A673 (cell line): ENCODE data around the gene TINAGL1. TPM values are rescaled to one million over a fixed set of nuclear protein-coding genes. Genes with fewer than 3 reads are reported as not detected.

Source experiments
- BruUV-seq: library from RNA; stranded (reverse); fragments of 400-500 nt; replicated peaks from 2 replicates; lab custom pipeline; 2021; lab: Mats Ljungman, UMichigan
- CTCF ChIA-PET: fragments of 300-600 bp; sonication (Branson Sonifier 250); formaldehyde crosslinking; loops from one replicate; lab custom pipeline; 2022; ENCODE audit warnings: antibody characterized with exemption; lab: Charles Lee
- POLR2A ChIA-PET: fragments of 300-600 bp; sonication (Branson Sonifier 250); formaldehyde crosslinking; loops from one replicate; lab custom pipeline; 2022; ENCODE audit warnings: antibody characterized with exemption; ENCODE audit not compliant: low non-redundant PET; lab: Charles Lee
- DNase-seq: peaks from one replicate; pipeline ENCODE4 v3.0.0-alpha.2; 2015; ENCODE audit warnings: low spot score
- H3K27ac ChIP-seq: fragments of 200-600 bp; sonication (generic); 2 replicates; pipeline ENCODE4 v1.5.1; 2016; ENCODE audit warnings: mixed run types, low read depth, mild to moderate bottlenecking, mixed read lengths, antibody characterized with exemption, low read length; ENCODE audit not compliant: poor library complexity, severe bottlenecking
- H3K27me3 ChIP-seq: fragments of 200-600 bp; sonication (generic); replicated peaks from 2 replicates; pipeline ENCODE4 v1.6.1; 2017; ENCODE audit warnings: mixed run types, low read depth, mild to moderate bottlenecking, mixed read lengths, antibody characterized with exemption, low read length; ENCODE audit not compliant: insufficient read depth, poor library complexity
- H3K36me3 ChIP-seq: fragments of 200-600 bp; sonication (generic); 2 replicates; pipeline ENCODE4 v1.6.1; 2016; ENCODE audit warnings: mixed run types, mild to moderate bottlenecking, mixed read lengths, antibody characterized with exemption, low read length; ENCODE audit not compliant: insufficient read depth, poor library complexity, severe bottlenecking
- H3K4me1 ChIP-seq: fragments of 200-600 bp; sonication (generic); 2 replicates; pipeline ENCODE4 v1.6.1; 2017; ENCODE audit warnings: mixed run types, mild to moderate bottlenecking, mixed read lengths, antibody characterized with exemption, low read length; ENCODE audit not compliant: insufficient read depth, poor library complexity, severe bottlenecking
- H3K4me3 ChIP-seq: fragments of 200-600 bp; sonication (generic); 2 replicates; pipeline ENCODE4 v1.5.1; 2016; ENCODE audit warnings: low read depth, mixed run types, mild to moderate bottlenecking, mixed read lengths, low read length; ENCODE audit not compliant: poor library complexity, severe bottlenecking
- H3K9me3 ChIP-seq: fragments of 200-600 bp; sonication (generic); 2 replicates; pipeline ENCODE4 v1.6.1; 2016; ENCODE audit warnings: mixed run types, low read depth, mild to moderate bottlenecking, mixed read lengths, antibody characterized with exemption, low read length; ENCODE audit not compliant: poor library complexity, severe bottlenecking
- EZH2 ChIP-seq: fragments of 200-600 bp; sonication (generic); IDR thresholded peaks from 2 replicates; pipeline ENCODE4 v1.6.1; 2017; ENCODE audit warnings: borderline replicate concordance, low read depth, mild to moderate bottlenecking, mixed read lengths, antibody characterized with exemption, low read length; ENCODE audit not compliant: poor library complexity, severe bottlenecking
- intact Hi-C: fragments of 100-400 bp; cut with micrococcal nuclease; formaldehyde crosslinking; loops from one replicate; pipeline ENCODE4 v1.10.0; 2022; ENCODE audit not compliant: unreplicated experiment
- total RNA-seq: library from RNA; stranded (reverse); gene quantifications from 2 replicates; pipeline ENCODE4 v1.2.3, GENCODE V29; 2021
- TF ChIP-seq, protein P1 (sequence below): fragments of 300-800, 200-600 bp; sonication (generic); conservative IDR thresholded peaks from 2 replicates; pipeline ENCODE4 v1.5.1; 2017; ENCODE audit warnings: low read depth, mild to moderate bottlenecking, antibody characterized with exemption, low read length, moderate library complexity, mixed read lengths

The TINAGL1 gene
- total RNA-seq, 1 experiment from 2014 or later = not detected

DNA sequence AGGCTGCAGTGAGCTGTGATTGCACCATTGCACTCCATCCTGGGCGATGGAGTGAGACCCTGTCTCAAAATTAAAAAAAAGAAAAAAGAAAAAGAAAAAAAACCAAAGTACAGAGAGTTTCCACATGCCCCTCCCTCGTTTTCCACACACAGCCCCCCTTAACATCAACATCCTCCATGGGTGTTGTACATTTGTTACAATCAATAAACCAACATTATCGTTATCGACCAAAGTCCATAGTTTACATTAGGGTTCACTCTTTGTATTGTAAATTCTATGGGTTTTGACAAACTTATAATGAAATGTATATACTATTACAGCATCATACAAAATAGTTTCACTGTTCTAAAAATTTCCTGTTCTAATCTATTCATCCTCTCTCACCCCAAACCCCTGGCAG is 15.9 kb upstream of the TINAGL1 start:
- CTCF ChIA-PET = no interaction called here
- DNase-seq = no peak
- no TSS peak for BruUV-seq
- no peak overlapping the region for H3K27ac ChIP-seq
- TF ChIP-seq, protein P1, sequence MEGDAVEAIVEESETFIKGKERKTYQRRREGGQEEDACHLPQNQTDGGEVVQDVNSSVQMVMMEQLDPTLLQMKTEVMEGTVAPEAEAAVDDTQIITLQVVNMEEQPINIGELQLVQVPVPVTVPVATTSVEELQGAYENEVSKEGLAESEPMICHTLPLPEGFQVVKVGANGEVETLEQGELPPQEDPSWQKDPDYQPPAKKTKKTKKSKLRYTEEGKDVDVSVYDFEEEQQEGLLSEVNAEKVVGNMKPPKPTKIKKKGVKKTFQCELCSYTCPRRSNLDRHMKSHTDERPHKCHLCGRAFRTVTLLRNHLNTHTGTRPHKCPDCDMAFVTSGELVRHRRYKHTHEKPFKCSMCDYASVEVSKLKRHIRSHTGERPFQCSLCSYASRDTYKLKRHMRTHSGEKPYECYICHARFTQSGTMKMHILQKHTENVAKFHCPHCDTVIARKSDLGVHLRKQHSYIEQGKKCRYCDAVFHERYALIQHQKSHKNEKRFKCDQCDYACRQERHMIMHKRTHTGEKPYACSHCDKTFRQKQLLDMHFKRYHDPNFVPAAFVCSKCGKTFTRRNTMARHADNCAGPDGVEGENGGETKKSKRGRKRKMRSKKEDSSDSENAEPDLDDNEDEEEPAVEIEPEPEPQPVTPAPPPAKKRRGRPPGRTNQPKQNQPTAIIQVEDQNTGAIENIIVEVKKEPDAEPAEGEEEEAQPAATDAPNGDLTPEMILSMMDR = no peak
- no peak for TF ChIP-seq EZH2
- no peaks in the 10 kb centered on the region for H3K4me1 ChIP-seq
- H3K9me3 ChIP-seq = no peaks in the 10 kb centered on the region
- no peaks in the 10 kb centered on the region for H3K27me3 ChIP-seq
- H3K4me3 ChIP-seq = no peak overlapping the region
- POLR2A ChIA-PET = no interaction called here
- intact Hi-C loops = loop anchor here (5.0 kb wide), 1 partner anchor 227 kb away; no protein-coding TSS in a partner anchor
- no peaks in the 10 kb centered on the region for H3K36me3 ChIP-seq

DNA sequence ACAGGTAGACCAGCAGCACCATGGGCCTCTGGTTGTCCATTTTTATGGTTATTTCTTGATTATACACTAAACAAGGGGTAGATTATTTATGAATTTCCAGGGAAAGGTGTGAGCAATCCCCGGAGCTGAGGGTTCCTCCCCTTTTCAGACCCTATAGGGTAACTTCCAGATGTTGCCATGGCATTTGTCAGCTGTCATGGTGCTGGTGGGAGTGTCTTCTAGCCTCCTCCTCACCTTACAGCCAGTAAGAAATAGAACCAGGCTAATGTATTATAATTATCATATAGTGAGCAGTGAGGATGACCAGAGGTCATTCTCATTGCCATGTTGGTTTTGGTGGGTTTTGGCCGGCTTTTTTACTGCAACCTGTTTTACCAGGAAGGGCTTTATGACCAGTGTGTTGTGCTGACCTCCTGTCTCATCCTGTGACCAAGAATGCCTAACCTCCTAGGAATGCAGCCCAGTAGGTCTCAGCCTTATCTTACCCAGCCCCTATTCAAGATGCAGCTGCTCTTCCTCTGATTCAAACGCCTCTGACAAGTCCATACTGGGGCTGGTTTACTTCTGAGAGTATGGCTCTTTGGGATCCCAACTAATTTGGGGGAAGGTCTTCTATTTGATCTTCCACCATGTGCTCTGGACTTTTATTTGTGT is 13.5 kb upstream of the TINAGL1 start:
- POLR2A ChIA-PET = no interaction called here
- CTCF ChIA-PET = interaction anchor here (1.5 kb wide), 1 partner anchor 226 kb away, joined by 3 read pairs; no protein-coding TSS in a partner anchor
- H3K27me3 ChIP-seq = no peaks in the 10 kb centered on the region

DNA sequence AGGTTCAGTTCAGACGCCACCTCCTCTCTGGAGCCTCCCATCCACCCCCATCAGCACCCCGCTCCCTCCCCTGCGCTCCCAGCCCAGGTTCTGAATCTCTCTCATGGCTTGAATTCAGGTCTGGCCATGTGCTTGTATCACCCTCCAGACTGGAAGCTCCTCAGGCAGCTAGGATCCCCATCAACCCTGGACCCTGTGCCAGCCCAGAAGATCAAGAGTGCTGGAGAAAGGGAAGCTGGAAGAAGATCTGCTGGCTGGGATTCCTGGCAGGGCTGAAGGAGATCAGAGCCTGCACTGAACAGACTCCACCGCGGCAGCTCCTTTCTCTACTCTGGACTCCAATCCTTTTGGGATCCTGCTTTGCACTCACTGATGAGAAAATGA is 11.7 kb upstream of the TINAGL1 start:
- ChIA-PET POLR2A (no interaction called here), CTCF (interaction anchor here (1.1 to 1.4 kb wide), 2 partner anchors 16 to 224 kb away, joined by 3 to 4 read pairs; no protein-coding TSS in a partner anchor)
- TF ChIP-seq EZH2 = no peak
- TF ChIP-seq, protein P1 = no peak
- Histone ChIP-seq H3K27ac (no peak overlapping the region), H3K9me3 (no peaks in the 10 kb centered on the region), H3K27me3 (no peaks in the 10 kb centered on the region), H3K4me1 (no peaks in the 10 kb centered on the region), H3K36me3 (no peaks in the 10 kb centered on the region), H3K4me3 (no peak overlapping the region)
- DNase-seq = no peak
- intact Hi-C loops = loop anchor here (2.0 to 5.0 kb wide), 2 partner anchors 30 to 223 kb away; no protein-coding TSS in a partner anchor
- BruUV-seq = no TSS peak

More for the DNA sequence above, 13.5 kb upstream of the TINAGL1 start:
- no peaks in the 10 kb centered on the region for H3K4me1 ChIP-seq
- no peak overlapping the region for H3K27ac ChIP-seq
- TF ChIP-seq EZH2 = no peak
- TF ChIP-seq, protein P1 = no peak
- H3K36me3 ChIP-seq = no peaks in the 10 kb centered on the region
- no peaks in the 10 kb centered on the region for H3K9me3 ChIP-seq
- no peak for DNase-seq
- BruUV-seq = no TSS peak
- H3K4me3 ChIP-seq = no peak overlapping the region
- intact Hi-C loops = loop anchor here (5.0 kb wide), 1 partner anchor 224 kb away; no protein-coding TSS in a partner anchor
